VCaP (cell line): ENCODE measurements around the gene CCR7.

Experiments
- H3K27ac ChIP-seq: fragments of 450-650 bp; 2 replicates; pipeline ENCODE4 v1.5.1; 2017
- CTCF ChIP-seq: fragments of 450-650 bp; conservative IDR thresholded peaks from 2 replicates; pipeline ENCODE4 v1.5.1; 2017; ENCODE audit warnings: mild to moderate bottlenecking, moderate library complexity

The CCR7 gene

GRCh38 chr17:40555296-40556190 is 9.7 kb downstream of the CCR7 start:
- no peak for TF ChIP-seq CTCF
- H3K27ac ChIP-seq: no peak overlapping the region

GRCh38 chr17:40554646-40555295 is 10.5 kb downstream of the CCR7 start:
- no peak overlapping the region for H3K27ac ChIP-seq
- TF ChIP-seq CTCF: no peak

- H3K27ac ChIP-seq: no peak overlapping the region
- TF ChIP-seq CTCF: no peak
These were observed 11.4 kb downstream of the CCR7 start for GRCh38 chr17:40553694-40554534.

GRCh38 chr17:40552806-40553693 is 12.2 kb downstream of the CCR7 start:
- no peak for TF ChIP-seq CTCF

GRCh38 chr17:40551879-40552768 is 13.1 kb downstream of the CCR7 start:
- no peak overlapping the region for H3K27ac ChIP-seq
- TF ChIP-seq CTCF: no peak

More at GRCh38 chr17:40552806-40553693, 12.2 kb downstream of the CCR7 start:
- no peak overlapping the region for H3K27ac ChIP-seq

GRCh38 chr17:40551091-40551878 is 14.0 kb downstream of the CCR7 start:
- TF ChIP-seq CTCF: no peak
- no peak overlapping the region for H3K27ac ChIP-seq
